CD4-positive, CD25-positive, alpha-beta regulatory T cell (primary cell): ENCODE results near the gene SLC35A4. TPM values are rescaled to one million over a fixed set of nuclear protein-coding genes. Genes with fewer than 3 reads are reported as not detected.

Experiments
- ATAC-seq, 2 donors: fragments of 150-1000 bp; cut with Tn5 transposase; one replicate each; pipeline ENCODE4 v1.10.0; 2021; ENCODE audit warnings: low read depth in 2 of 2, moderate number of reproducible peaks in 2 of 2, moderate library complexity in 1 of 2
- DNase-seq, 3 donors: peaks; one replicate each; pipeline versions ENCODE4 v3.0.0 to v3.0.0-alpha.2; 2012 to 2022; ENCODE audit warnings: mixed read lengths in 1 of 3
- H3K27ac ChIP-seq: one replicate; pipeline ENCODE4 v1.7.0; 2013; ENCODE audit warnings: mild to moderate bottlenecking, low read length; ENCODE audit not compliant: insufficient read depth, poor library complexity, severe bottlenecking
- H3K27me3 ChIP-seq: one replicate; pipeline ENCODE4 v1.7.0; 2013; ENCODE audit warnings: low read length; ENCODE audit not compliant: control insufficient read depth, insufficient read depth
- H3K36me3 ChIP-seq: one replicate; pipeline ENCODE4 v1.7.0; 2013; ENCODE audit warnings: mild to moderate bottlenecking, low read length, moderate library complexity; ENCODE audit not compliant: control insufficient read depth, insufficient read depth
- H3K4me1 ChIP-seq: 2 replicates; pipeline ENCODE4 v1.7.0; 2013; ENCODE audit warnings: mild to moderate bottlenecking, low read length; ENCODE audit not compliant: insufficient read depth, control insufficient read depth, poor library complexity, severe bottlenecking
- H3K4me3 ChIP-seq: one replicate; pipeline ENCODE4 v1.7.0; 2013; ENCODE audit warnings: low read depth, mild to moderate bottlenecking, low read length, moderate library complexity
- H3K9me3 ChIP-seq, 2 experiments: 1 replicate in 1 of 2; 2 replicates in 1 of 2; pipeline ENCODE4 v1.7.0; 2013; ENCODE audit warnings: low read length in 2 of 2, mild to moderate bottlenecking in 1 of 2, moderate library complexity in 1 of 2; ENCODE audit not compliant: control insufficient read depth in 2 of 2
- H3K27ac Mint-ChIP-seq, 3 donors: one replicate each; pipeline ENCODE4 v1.8.0; 2020 to 2022; ENCODE audit warnings: mild to moderate bottlenecking in 3 of 3, mixed read lengths in 3 of 3, moderate library complexity in 2 of 3
- H3K27me3 Mint-ChIP-seq: one replicate; pipeline ENCODE4 v1.8.0; 2022; ENCODE audit warnings: mild to moderate bottlenecking, mixed read lengths
- H3K36me3 Mint-ChIP-seq: one replicate; pipeline ENCODE4 v1.8.0; 2020; ENCODE audit warnings: mixed read lengths
- H3K4me1 Mint-ChIP-seq, 4 donors: one replicate each; pipeline ENCODE4 v1.8.0; 2020 to 2022; ENCODE audit warnings: mixed read lengths in 4 of 4, mild to moderate bottlenecking in 1 of 4
- H3K4me3 Mint-ChIP-seq, 4 donors: one replicate each; pipeline ENCODE4 v1.8.0; 2020 to 2022; ENCODE audit warnings: mild to moderate bottlenecking in 4 of 4, mixed read lengths in 4 of 4, moderate library complexity in 3 of 4
- H3K9me3 Mint-ChIP-seq, 7 donors: one replicate each; pipeline ENCODE4 v1.8.0; 2020 to 2022; ENCODE audit warnings: mixed read lengths in 7 of 7, mild to moderate bottlenecking in 3 of 7, moderate library complexity in 2 of 7
- polyA plus RNA-seq, 4 donors: library from polyadenylated mRNA; unstranded; fragments of 300-500 nt; fragmentation: Illumina TruSeq; gene quantifications; one replicate each; pipeline ENCODE4 v1.2.3, GENCODE V29; 2021
- total RNA-seq: library from RNA; stranded (reverse); gene quantifications from one replicate; pipeline ENCODE4 v1.2.3, GENCODE V29; 2022

The SLC35A4 gene
- total and polyA plus RNA-seq, 5 donors from 2014 or later = 35.0 to 89.5 (median 77.4) TPM

- no peak for ATAC-seq
- no peak overlapping the region for H3K27ac Mint-ChIP-seq
Measured at GRCh38 chr5:140603734-140604133, 39.1 kb downstream of the SLC35A4 start.

GRCh38 chr5:140605879-140606278 is 41.3 kb downstream of the SLC35A4 start:
- H3K9me3 ChIP-seq = no peaks in the 10 kb centered on the region
- H3K4me3 Mint-ChIP-seq = no peak overlapping the region
- H3K27ac ChIP-seq = no peak overlapping the region
- H3K27ac Mint-ChIP-seq = no peak overlapping the region
- H3K4me3 ChIP-seq = no peak overlapping the region
- DNase-seq = no peak
- H3K4me1 Mint-ChIP-seq = peaks cover 0 to 8% (median 3%) of the 10 kb centered on the region in 4 donors
- ATAC-seq = no peak
- H3K4me1 ChIP-seq = no peaks in the 10 kb centered on the region
- no peaks in the 10 kb centered on the region for H3K36me3 ChIP-seq
- peaks cover 0 to 1% (median 0%) of the 10 kb centered on the region in 7 donors for H3K9me3 Mint-ChIP-seq
- H3K27me3 Mint-ChIP-seq = peaks cover 25% of the 10 kb centered on the region
- H3K36me3 Mint-ChIP-seq = no peaks in the 10 kb centered on the region
- peaks cover 6% of the 10 kb centered on the region for H3K27me3 ChIP-seq

More at GRCh38 chr5:140603734-140604133, 39.1 kb downstream of the SLC35A4 start:
- Mint-ChIP-seq H3K4me3 (no peak overlapping the region), H3K9me3 (peaks cover 0 to 1% (median 0%) of the 10 kb centered on the region in 7 donors), H3K4me1 (peaks cover 0 to 3% (median 0%) of the 10 kb centered on the region in 4 donors), H3K36me3 (no peaks in the 10 kb centered on the region), H3K27me3 (peaks cover 21% of the 10 kb centered on the region)
- no peak overlapping the region for H3K4me3 ChIP-seq
- no peak for DNase-seq
- no peaks in the 10 kb centered on the region for H3K9me3 ChIP-seq
- H3K27ac ChIP-seq = no peak overlapping the region
- no peaks in the 10 kb centered on the region for H3K36me3 ChIP-seq
- peaks cover 3% of the 10 kb centered on the region for H3K27me3 ChIP-seq
- no peaks in the 10 kb centered on the region for H3K4me1 ChIP-seq

- Mint-ChIP-seq H3K27ac (no peak overlapping the region), H3K27me3 (peaks cover 33% of the 10 kb centered on the region), H3K4me3 (no peak overlapping the region), H3K4me1 (peaks cover 0 to 10% (median 3%) of the 10 kb centered on the region in 4 donors), H3K9me3 (peaks cover 0 to 1% (median 0%) of the 10 kb centered on the region in 7 donors), H3K36me3 (no peaks in the 10 kb centered on the region)
- H3K36me3 ChIP-seq = no peaks in the 10 kb centered on the region
- H3K27me3 ChIP-seq = peaks cover 10% of the 10 kb centered on the region
- ATAC-seq = no peak
- H3K27ac ChIP-seq = no peak overlapping the region
- no peak for DNase-seq
- no peak overlapping the region for H3K4me3 ChIP-seq
- H3K4me1 ChIP-seq = no peaks in the 10 kb centered on the region
- H3K9me3 ChIP-seq = no peaks in the 10 kb centered on the region
Measured at GRCh38 chr5:140607031-140607430, 42.4 kb downstream of the SLC35A4 start.

DNA sequence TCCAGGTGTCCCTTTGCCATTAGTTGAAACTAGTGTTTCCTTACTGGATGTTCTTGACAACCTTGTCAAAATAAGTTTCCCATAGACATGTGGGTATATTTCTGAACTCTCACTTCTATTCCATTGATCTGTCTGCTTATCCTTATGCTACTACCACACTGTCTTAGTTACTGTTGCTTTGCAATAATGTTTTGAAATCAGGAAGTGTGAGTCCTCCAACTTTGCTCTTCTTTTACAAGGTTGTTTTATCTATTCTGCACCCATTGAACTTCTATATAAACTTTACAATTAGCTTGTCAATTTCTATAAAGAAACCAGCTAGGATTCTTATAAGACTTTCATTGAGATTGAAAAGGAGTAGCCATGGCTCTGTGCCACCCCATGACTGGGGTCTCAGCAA is 44.1 kb downstream of the SLC35A4 start:
- Mint-ChIP-seq H3K9me3 (peaks cover 0 to 1% (median 0%) of the 10 kb centered on the region in 7 donors), H3K4me1 (peaks cover 0 to 10% (median 3%) of the 10 kb centered on the region in 4 donors), H3K4me3 (no peak overlapping the region), H3K27ac (no peak overlapping the region), H3K36me3 (no peaks in the 10 kb centered on the region), H3K27me3 (peaks cover 37% of the 10 kb centered on the region)
- Histone ChIP-seq H3K36me3 (no peaks in the 10 kb centered on the region), H3K4me3 (no peak overlapping the region), H3K4me1 (no peaks in the 10 kb centered on the region), H3K9me3 (no peaks in the 10 kb centered on the region), H3K27ac (no peak overlapping the region), H3K27me3 (peaks cover 10% of the 10 kb centered on the region)
- ATAC-seq = no peak
- DNase-seq = no peak

DNA sequence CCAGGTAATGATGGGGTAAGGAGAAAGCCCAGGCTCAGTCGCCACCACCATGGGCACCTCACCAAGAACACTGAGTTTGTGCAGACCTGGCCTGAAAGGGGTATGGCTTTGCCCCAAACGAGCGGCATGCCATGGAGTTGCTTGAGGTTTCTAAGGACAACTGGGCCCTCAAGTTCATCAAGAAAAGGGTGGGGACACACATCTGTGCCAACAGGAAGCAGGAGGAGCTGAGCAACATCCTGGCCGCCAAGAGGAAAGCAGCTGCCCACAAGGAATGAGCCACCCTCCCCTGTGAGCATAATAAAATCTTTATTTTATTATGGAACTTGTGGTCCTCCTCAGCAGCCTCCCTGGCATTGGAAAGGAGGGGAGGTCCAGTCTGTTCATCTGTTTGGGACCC is 44.5 kb downstream of the SLC35A4 start:
- no peak overlapping the region for H3K27ac Mint-ChIP-seq
- peaks cover 37% of the 10 kb centered on the region for H3K27me3 Mint-ChIP-seq
- no peaks in the 10 kb centered on the region for H3K9me3 ChIP-seq
- no peak overlapping the region for H3K27ac ChIP-seq
- no peaks in the 10 kb centered on the region for H3K36me3 Mint-ChIP-seq
- DNase-seq (peak in 1 of 3 donors; percentile 11), ATAC-seq (no peak)
- H3K4me1 ChIP-seq = no peaks in the 10 kb centered on the region
- H3K4me3 ChIP-seq = no peak overlapping the region
- H3K9me3 Mint-ChIP-seq = peaks cover 0 to 1% (median 0%) of the 10 kb centered on the region in 7 donors
- H3K4me3 Mint-ChIP-seq = no peak overlapping the region
- H3K27me3 ChIP-seq = peaks cover 10% of the 10 kb centered on the region
- H3K4me1 Mint-ChIP-seq = peaks cover 0 to 10% (median 3%) of the 10 kb centered on the region in 4 donors
- H3K36me3 ChIP-seq = no peaks in the 10 kb centered on the region

DNA sequence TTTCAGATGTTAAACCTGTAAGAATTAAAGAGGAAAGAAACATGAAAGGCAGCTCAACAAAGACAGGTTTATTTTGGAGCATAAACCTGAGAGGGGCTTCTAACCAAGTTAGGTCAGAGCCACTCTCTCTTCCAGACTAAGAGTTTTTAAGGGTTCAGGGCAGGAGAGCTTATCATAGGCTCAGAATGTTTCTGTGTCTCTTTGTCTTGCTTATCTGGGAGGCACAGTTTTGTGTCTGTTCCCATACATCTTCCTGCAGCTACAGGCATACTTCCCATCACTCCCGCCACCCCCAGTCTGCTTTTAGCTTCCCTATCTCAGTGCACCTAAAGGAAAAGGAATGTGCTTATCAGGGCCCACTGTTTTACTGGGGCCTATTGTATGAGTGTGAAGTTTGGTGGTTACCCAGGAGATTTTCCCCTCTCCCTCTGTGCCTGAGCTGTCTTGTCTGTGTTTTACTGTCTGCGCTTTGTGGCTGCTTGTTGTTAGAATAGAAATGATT is 46.4 kb downstream of the SLC35A4 start:
- H3K27me3 ChIP-seq = peaks cover 12% of the 10 kb centered on the region
- no peaks in the 10 kb centered on the region for H3K4me1 ChIP-seq
- no peak overlapping the region for H3K4me3 ChIP-seq
- H3K36me3 ChIP-seq = no peaks in the 10 kb centered on the region
- H3K9me3 ChIP-seq = no peaks in the 10 kb centered on the region
- H3K4me3 Mint-ChIP-seq = no peak overlapping the region
- peaks cover 0 to 1% (median 0%) of the 10 kb centered on the region in 7 donors for H3K9me3 Mint-ChIP-seq
- H3K36me3 Mint-ChIP-seq = no peaks in the 10 kb centered on the region
- H3K4me1 Mint-ChIP-seq = peaks cover 0 to 10% (median 3%) of the 10 kb centered on the region in 4 donors
- no peak overlapping the region for H3K27ac ChIP-seq
- peak overlapping the region in 1 of 3 donors; percentile 13 for H3K27ac Mint-ChIP-seq
- H3K27me3 Mint-ChIP-seq = peaks cover 44% of the 10 kb centered on the region
- ATAC-seq = no peak
- no peak for DNase-seq

Other genes with a start within 250 kb of the SLC35A4 start
- gene HBEGF, start 218.2 kb upstream of the SLC35A4 start, total RNA-seq = 0.47 TPM
- gene HBEGF, start 218.2 kb upstream of the SLC35A4 start, polyA plus RNA-seq = not detected
- gene SLC4A9, start 204.6 kb upstream of the SLC35A4 start, total RNA-seq = not detected
- not detected for gene SLC4A9, start 204.6 kb upstream of the SLC35A4 start, polyA plus RNA-seq
- gene ANKHD1, start 163.0 kb upstream of the SLC35A4 start, total RNA-seq = 227 TPM
- gene ANKHD1, start 163.0 kb upstream of the SLC35A4 start, polyA plus RNA-seq = 10 to 100 TPM; 58.2 to 78.2 (median 64.6) TPM
- gene EIF4EBP3, start 17.2 kb upstream of the SLC35A4 start, total RNA-seq = 11.8 TPM
- gene EIF4EBP3, start 17.2 kb upstream of the SLC35A4 start, polyA plus RNA-seq = 10 to 100 TPM; 28.4 to 44.7 (median 40.5) TPM
- 38.9 TPM for gene SRA1, start 7.4 kb upstream of the SLC35A4 start, total RNA-seq
- 10 to 100 TPM; 36.6 to 44.3 (median 38.4) TPM for gene SRA1, start 7.4 kb upstream of the SLC35A4 start, polyA plus RNA-seq
- gene APBB3, start 230 bp upstream of the SLC35A4 start, total RNA-seq = 50.8 TPM
- gene APBB3, start 230 bp upstream of the SLC35A4 start, polyA plus RNA-seq = 1 to 10 TPM; 3.4 to 5.2 (median 4.0) TPM
- gene CD14, start 68.3 kb downstream of the SLC35A4 start, total RNA-seq = not detected
- 1 to 10 TPM; 1.3 to 2.6 (median 2.1) TPM for gene CD14, start 68.3 kb downstream of the SLC35A4 start, polyA plus RNA-seq
- 22.6 TPM for gene TMCO6, start 74.6 kb downstream of the SLC35A4 start, total RNA-seq
- 10 to 100 TPM; 17.0 to 24.1 (median 18.4) TPM for gene TMCO6, start 74.6 kb downstream of the SLC35A4 start, polyA plus RNA-seq
- 42.6 TPM for gene NDUFA2, start 82.8 kb downstream of the SLC35A4 start, total RNA-seq
- gene NDUFA2, start 82.8 kb downstream of the SLC35A4 start, polyA plus RNA-seq = 100 to 1,000 TPM; 165 to 208 (median 169) TPM
- gene IK, start 83.0 kb downstream of the SLC35A4 start, total RNA-seq = 170 TPM
- gene IK, start 83.0 kb downstream of the SLC35A4 start, polyA plus RNA-seq = 100 to 1,000 TPM; 136 to 197 (median 184) TPM
- 47.5 TPM for gene WDR55, start 100.1 kb downstream of the SLC35A4 start, total RNA-seq
- gene WDR55, start 100.1 kb downstream of the SLC35A4 start, polyA plus RNA-seq = 10 to 100 TPM; 17.6 to 25.3 (median 19.9) TPM
- gene DND1, start 108.7 kb downstream of the SLC35A4 start, total RNA-seq = 2.1 TPM
- gene DND1, start 108.7 kb downstream of the SLC35A4 start, polyA plus RNA-seq = not detected
- gene HARS1, start 126.5 kb downstream of the SLC35A4 start, total RNA-seq = 56.5 TPM
- gene HARS1, start 126.5 kb downstream of the SLC35A4 start, polyA plus RNA-seq = 10 to 100 TPM; 58.0 to 74.4 (median 60.5) TPM
- 29.8 TPM for gene HARS2, start 126.6 kb downstream of the SLC35A4 start, total RNA-seq
- 10 to 100 TPM; 20.7 to 24.4 (median 22.2) TPM for gene HARS2, start 126.6 kb downstream of the SLC35A4 start, polyA plus RNA-seq
- gene ZMAT2, start 135.6 kb downstream of the SLC35A4 start, total RNA-seq = 48.5 TPM
- gene ZMAT2, start 135.6 kb downstream of the SLC35A4 start, polyA plus RNA-seq = 10 to 100 TPM; 81.8 to 97.5 (median 90.9) TPM
- gene PCDHA1, start 221.3 kb downstream of the SLC35A4 start, total RNA-seq = not detected
- gene PCDHA1, start 221.3 kb downstream of the SLC35A4 start, polyA plus RNA-seq = not detected
- not detected for gene PCDHA2, start 230.0 kb downstream of the SLC35A4 start, total RNA-seq
- gene PCDHA2, start 230.0 kb downstream of the SLC35A4 start, polyA plus RNA-seq = not detected
- not detected for gene PCDHA3, start 236.2 kb downstream of the SLC35A4 start, total RNA-seq
- gene PCDHA3, start 236.2 kb downstream of the SLC35A4 start, polyA plus RNA-seq = not detected
- not detected for gene PCDHA4, start 242.2 kb downstream of the SLC35A4 start, total RNA-seq
- gene PCDHA4, start 242.2 kb downstream of the SLC35A4 start, polyA plus RNA-seq = not detected